ENCODE results near the gene NCAPH2.

NCAPH2 gene

GRCh38 chr22:50569041-50569459, 61.0 kb downstream of the NCAPH2 start:
- Histone ChIP-seq H3K9me3 (ENCODE audit: control insufficient read depth, insufficient read depth, low read depth, low read length) (no peaks in the 10 kb centered on the region), H3K4me1 (ENCODE audit: control insufficient read depth, insufficient read depth, low read length) (no peaks in the 10 kb centered on the region), H3K36me3 (ENCODE audit: control insufficient read depth in 2 of 2, insufficient read depth in 1 of 2, low read length in 2 of 2) (peaks cover 34 to 67% of the 10 kb centered on the region in 2 experiments), H3K4me3 (ENCODE audit: low read depth, low read length) (no peak overlapping the region), H3K27ac (ENCODE audit: extremely low read depth, low read depth, low read length) (no peak overlapping the region)
- TF ChIP-seq ZNF26 (tag by site-specific recombination; IDR thresholded peaks at IDR 0.05) (no peak), KLF1 (tag by site-specific recombination; IDR thresholded peaks at IDR 0.05) (no peak), PRDM4 (tag by site-specific recombination; IDR thresholded peaks at IDR 0.05) (no peak), ZNF521 (tag by site-specific recombination; IDR thresholded peaks at IDR 0.05) (no peak), TSHZ1 (tag by site-specific recombination; IDR thresholded peaks at IDR 0.05; ENCODE audit: borderline replicate concordance) (no peak), ZNF707 (tag by site-specific recombination; IDR thresholded peaks at IDR 0.05) (no peak), ZBTB10 (tag by site-specific recombination; IDR thresholded peaks at IDR 0.05) (no peak), ZNF629 (tag by site-specific recombination; IDR thresholded peaks at IDR 0.05) (no peak), PRDM1 (tag by site-specific recombination; IDR thresholded peaks at IDR 0.05) (no peak), ZSCAN5A (tag by site-specific recombination; IDR thresholded peaks at IDR 0.05) (no peak), ATF2 (tag by site-specific recombination; IDR thresholded peaks at IDR 0.05; ENCODE audit: low read depth) (no peak), OSR2 (tag by site-specific recombination; IDR thresholded peaks at IDR 0.05) (no peak), KLF17 (tag by site-specific recombination; IDR thresholded peaks at IDR 0.05) (no peak), FEZF1 (tag by site-specific recombination; IDR thresholded peaks at IDR 0.05) (no peak)
- ChIA-PET CTCF (interaction anchor here (0.6 to 0.9 kb wide), 3 partner anchors 10 to 787 kb away, joined by 3 to 5 read pairs (median 3); no protein-coding TSS in a partner anchor), POLR2A (interaction anchor here (1.8 kb wide), 1 partner anchor 44 kb away, joined by 8 read pairs; the partner anchor contains the start of gene SCO2)
